Activated T-cell treated with anti-CD3 and anti-CD28 coated beads for 1 hour (primary cell): Measurements from ENCODE around the gene SDF4.

Source experiments
- DNase-seq: peaks from one replicate; pipeline ENCODE4 v3.0.0-alpha.2; 2020; ENCODE audit warnings: low read depth

Gene SDF4

GRCh38 chr1:1241588-1242219 lies 9.9 kb upstream of the SDF4 start:
- DNase-seq, result no peak

- DNase-seq, result no peak
Observed at GRCh38 chr1:1240822-1241587, 9.2 kb upstream of the SDF4 start.

GRCh38 chr1:1240348-1240732 lies 8.5 kb upstream of the SDF4 start:
- no peak for DNase-seq

GRCh38 chr1:1239614-1240347 lies 8.0 kb upstream of the SDF4 start:
- no peak for DNase-seq

GRCh38 chr1:1239227-1239613 lies 7.4 kb upstream of the SDF4 start:
- DNase-seq, result no peak

GRCh38 chr1:1238702-1239178 lies 6.9 kb upstream of the SDF4 start:
- no peak for DNase-seq

- DNase-seq, result no peak
Observed at GRCh38 chr1:1237874-1238701, 6.3 kb upstream of the SDF4 start.

GRCh38 chr1:1236945-1237873 lies 5.4 kb upstream of the SDF4 start:
- DNase-seq, result no peak

- DNase-seq, result no peak
Observed at GRCh38 chr1:1236176-1236763, 4.5 kb upstream of the SDF4 start.

- no peak for DNase-seq
Observed at GRCh38 chr1:1235016-1235744, 3.4 kb upstream of the SDF4 start.

- DNase-seq, result no peak
Observed at GRCh38 chr1:1234180-1234808, 2.5 kb upstream of the SDF4 start.

- no peak for DNase-seq
Observed at GRCh38 chr1:1233567-1233892, 1.7 kb upstream of the SDF4 start.

- DNase-seq, result no peak
Observed at GRCh38 chr1:1232796-1233566, 1.2 kb upstream of the SDF4 start.

GRCh38 chr1:1232208-1232795 lies 501 bp upstream of the SDF4 start, which contains the start of gene B3GALT6:
TSS of gene B3GALT6 (plus strand) at chr1:1232237. CDS start at chr1:1232279, 42 bp downstream.
- DNase-seq, result no peak

- no peak for DNase-seq
Observed at GRCh38 chr1:1230656-1231399, 973 bp downstream of the SDF4 start.

- no peak for DNase-seq
Observed at GRCh38 chr1:1229770-1230169, 2.0 kb downstream of the SDF4 start.

GRCh38 chr1:1228596-1229321 lies 3.0 kb downstream of the SDF4 start:
- DNase-seq, result no peak
